ENCODE results near the gene FANCC.
"Not testable (repeated sequence)": the region's sequence is repeated elsewhere in the genome, so short reads cannot be mapped to it uniquely, and the experiment has no call there.

FANCC gene

GRCh38 chr9:95239071-95239470 lies 78.4 kb downstream of the FANCC start:
- in situ Hi-C loops (cut with MboI; ENCODE audit: low sequenced_read_pairs): no loop called here

GRCh38 chr9:95237336-95237735 lies 80.2 kb downstream of the FANCC start:
- in situ Hi-C loops (cut with MboI; ENCODE audit: low sequenced_read_pairs): no loop called here

GRCh38 chr9:95230046-95230445 lies 87.5 kb downstream of the FANCC start:
- in situ Hi-C loops (cut with MboI; ENCODE audit: low sequenced_read_pairs): no loop called here

- in situ Hi-C loops (cut with MboI; ENCODE audit: low sequenced_read_pairs): no loop called here
Measured at GRCh38 chr9:95229230-95229915, 88.1 kb downstream of the FANCC start.

- in situ Hi-C loops (cut with MboI; ENCODE audit: low sequenced_read_pairs): no loop called here
Measured at GRCh38 chr9:95226921-95227320, 90.6 kb downstream of the FANCC start.

- in situ Hi-C loops (cut with MboI; ENCODE audit: low sequenced_read_pairs): no loop called here
Measured at GRCh38 chr9:95225726-95226106, 91.8 kb downstream of the FANCC start.

- in situ Hi-C loops (cut with MboI; ENCODE audit: low sequenced_read_pairs): no loop called here
Measured at GRCh38 chr9:95225076-95225725, 92.3 kb downstream of the FANCC start.

GRCh38 chr9:95224376-95225019 lies 93.0 kb downstream of the FANCC start:
- in situ Hi-C loops (cut with MboI; ENCODE audit: low sequenced_read_pairs): no loop called here

GRCh38 chr9:95220352-95220751 lies 97.2 kb downstream of the FANCC start:
- in situ Hi-C loops (cut with MboI; ENCODE audit: low sequenced_read_pairs): not testable (repeated sequence)

- in situ Hi-C loops (cut with MboI; ENCODE audit: low sequenced_read_pairs): no loop called here
Measured at GRCh38 chr9:95218773-95219172, 98.7 kb downstream of the FANCC start.

- in situ Hi-C loops (cut with MboI; ENCODE audit: low sequenced_read_pairs): no loop called here
Measured at GRCh38 chr9:95217936-95218335, 99.6 kb downstream of the FANCC start.

- in situ Hi-C loops (cut with MboI; ENCODE audit: low sequenced_read_pairs): no loop called here
Measured at GRCh38 chr9:95215336-95215898, 102.1 kb downstream of the FANCC start.

- in situ Hi-C loops (cut with MboI; ENCODE audit: low sequenced_read_pairs): no loop called here
Measured at GRCh38 chr9:95213117-95213516, 104.4 kb downstream of the FANCC start.

GRCh38 chr9:95211028-95211427 lies 106.5 kb downstream of the FANCC start:
- in situ Hi-C loops (cut with MboI; ENCODE audit: low sequenced_read_pairs): no loop called here

GRCh38 chr9:95207403-95207802 lies 110.1 kb downstream of the FANCC start:
- in situ Hi-C loops (cut with MboI; ENCODE audit: low sequenced_read_pairs): no loop called here

GRCh38 chr9:95206143-95206542 lies 111.4 kb downstream of the FANCC start:
- in situ Hi-C loops (cut with MboI; ENCODE audit: low sequenced_read_pairs): no loop called here

GRCh38 chr9:95204710-95205109 lies 112.8 kb downstream of the FANCC start:
- in situ Hi-C loops (cut with MboI; ENCODE audit: low sequenced_read_pairs): no loop called here

- in situ Hi-C loops (cut with MboI; ENCODE audit: low sequenced_read_pairs): no loop called here
Measured at GRCh38 chr9:95204310-95204709, 113.2 kb downstream of the FANCC start.

- in situ Hi-C loops (cut with MboI; ENCODE audit: low sequenced_read_pairs): not testable (repeated sequence)
Measured at GRCh38 chr9:95203019-95203418, 114.5 kb downstream of the FANCC start.

GRCh38 chr9:95202076-95202681 lies 115.3 kb downstream of the FANCC start:
- in situ Hi-C loops (cut with MboI; ENCODE audit: low sequenced_read_pairs): no loop called here

- in situ Hi-C loops (cut with MboI; ENCODE audit: low sequenced_read_pairs): no loop called here
Measured at GRCh38 chr9:95201206-95201605, 116.3 kb downstream of the FANCC start.

Data from hTERT RPE-1 (cell line).